Urinary bladder (tissue), 4 donors: Measurements from ENCODE around the gene IPCEF1. TPM values are rescaled to one million over a fixed set of nuclear protein-coding genes. Genes with fewer than 3 reads are reported as not detected.

Experiments used
- DNase-seq: peaks from one replicate; pipeline ENCODE4 v3.0.0-alpha.2; 2015; ENCODE audit errors: extremely low spot score
- H3K27ac ChIP-seq: one replicate; pipeline ENCODE4 v1.5.1; 2013; ENCODE audit warnings: low read depth, mild to moderate bottlenecking, moderate library complexity
- H3K36me3 ChIP-seq: one replicate; pipeline ENCODE4 v1.6.1; 2013; ENCODE audit warnings: mild to moderate bottlenecking, moderate library complexity; ENCODE audit not compliant: insufficient read depth
- H3K4me1 ChIP-seq: one replicate; pipeline ENCODE4 v1.6.1; 2013; ENCODE audit warnings: mild to moderate bottlenecking, moderate library complexity; ENCODE audit not compliant: insufficient read depth
- H3K4me3 ChIP-seq: one replicate; pipeline ENCODE4 v1.5.1; 2013; ENCODE audit warnings: low read depth, low read length
- WGBS: extraction: QIAGEN DNeasy Blood & Tissue Kit; methylation state at CpG from one replicate; pipeline ENCODE4 v1.1.7; 2013; 5-methylcytosine and 5-hydroxymethylcytosine counted together
- polyA plus RNA-seq: library from polyadenylated mRNA; stranded (reverse); fragments of 200-250 nt; gene quantifications from one replicate; pipeline ENCODE4 v1.2.3, GENCODE V29; 2013
- total RNA-seq: library from RNA; depleted of rRNA; stranded (reverse); fragments of >200 nt; gene quantifications from one replicate; pipeline ENCODE4 v1.2.3, GENCODE V29; 2014
- donor health status: healthy with polysubstance abuse.
- donor health status: healthy.

Gene IPCEF1
- total and polyA plus RNA-seq, 2 donors = 1.1 to 3.0 TPM

DNA sequence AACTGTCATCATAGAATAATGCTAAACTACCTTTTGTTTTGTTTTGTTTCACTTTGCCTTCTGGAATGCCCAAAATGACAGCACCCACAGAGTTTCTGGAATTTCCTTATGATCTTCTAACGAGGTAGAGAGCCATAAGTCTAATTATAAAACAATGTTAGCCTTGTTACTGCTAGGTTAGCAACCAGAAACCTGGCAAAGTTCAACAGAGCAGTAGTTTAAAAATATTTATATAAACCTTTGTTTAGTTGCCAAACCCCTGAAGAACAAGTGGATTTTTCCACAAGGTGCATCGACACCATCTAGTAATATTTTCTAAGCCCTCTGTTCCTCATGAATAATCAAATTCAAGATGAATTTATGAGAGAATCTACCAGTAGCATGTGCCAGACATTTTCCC, 27.6 kb upstream of the IPCEF1 start:
- 45% methylated on average over 2 of the region's 2 CpGs for WGBS
- Histone ChIP-seq H3K4me3 (no peak overlapping the region), H3K36me3 (no peaks in the 10 kb centered on the region), H3K27ac (no peak overlapping the region), H3K4me1 (no peaks in the 10 kb centered on the region)
- DNase-seq = no peak

DNA sequence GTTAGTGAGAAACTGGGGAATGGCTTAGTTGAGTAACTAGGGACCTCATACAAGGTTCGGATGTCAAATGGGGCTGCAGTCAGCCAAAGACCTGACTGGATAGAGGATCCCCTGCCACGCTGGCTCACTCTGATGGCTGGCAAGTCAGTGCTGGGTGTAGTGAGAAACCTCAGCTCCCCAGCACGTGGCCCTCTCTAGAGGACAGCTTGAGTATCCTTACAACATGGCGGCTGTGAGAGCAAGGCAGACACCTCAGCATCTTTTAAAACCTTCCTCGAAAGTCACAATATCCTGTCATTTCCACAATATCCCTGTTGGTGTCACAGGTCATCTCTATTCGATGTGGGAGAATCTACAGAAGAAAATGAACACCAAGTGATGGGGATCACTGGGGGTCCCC, 26.7 kb upstream of the IPCEF1 start:
- H3K36me3 ChIP-seq = no peaks in the 10 kb centered on the region
- WGBS = 97% methylated on average over 6 of the region's 6 CpGs
- no peak for DNase-seq
- H3K4me1 ChIP-seq = no peaks in the 10 kb centered on the region
- H3K4me3 ChIP-seq = no peak overlapping the region
- no peak overlapping the region for H3K27ac ChIP-seq

DNA sequence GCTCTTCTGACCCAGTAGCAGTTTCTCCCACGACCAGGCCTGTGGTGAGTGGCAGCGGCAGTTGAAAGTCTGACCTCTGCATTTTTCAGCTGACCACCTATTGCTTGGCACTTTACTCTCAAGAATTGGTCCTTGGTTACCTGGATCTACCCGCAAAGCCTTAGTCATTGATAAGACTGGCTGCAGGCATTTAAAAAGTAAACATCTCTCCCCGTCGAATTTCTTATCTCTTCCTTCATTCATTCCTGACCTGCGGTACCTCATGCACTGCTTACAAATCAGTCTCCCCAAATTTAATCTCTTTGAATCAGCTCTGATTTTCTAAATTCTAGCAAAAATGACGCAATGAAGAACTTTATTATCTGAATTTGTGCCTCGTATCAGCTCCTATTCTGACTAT, 26.1 kb upstream of the IPCEF1 start:
- 70% methylated on average over 8 of the region's 8 CpGs for WGBS

DNA sequence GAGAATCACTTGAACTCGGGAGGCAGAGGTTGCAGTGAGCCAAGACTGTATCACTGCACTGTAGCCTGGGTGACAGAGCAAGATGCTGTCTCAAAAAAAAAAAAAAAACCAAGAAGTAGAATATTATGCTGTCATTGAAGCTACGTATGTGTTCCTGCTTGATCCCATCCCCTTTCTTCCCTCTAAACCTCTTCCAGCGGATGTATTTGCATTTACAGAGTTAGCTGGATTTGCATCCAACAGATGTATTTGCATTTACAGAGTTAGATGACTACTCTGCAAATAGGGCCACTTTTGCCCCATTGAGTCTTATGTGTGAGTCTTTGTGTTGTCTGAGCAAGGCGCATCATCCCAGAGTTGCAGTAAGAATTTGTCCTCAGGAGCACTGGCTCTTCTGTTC, 24.9 kb upstream of the IPCEF1 start:
- H3K4me3 ChIP-seq = no peak overlapping the region
- H3K36me3 ChIP-seq = no peaks in the 10 kb centered on the region
- DNase-seq = no peak
- 94% methylated on average over 4 of the region's 4 CpGs for WGBS
- H3K4me1 ChIP-seq = no peaks in the 10 kb centered on the region
- no peak overlapping the region for H3K27ac ChIP-seq

More for the DNA sequence above, 26.1 kb upstream of the IPCEF1 start:
- no peak for DNase-seq
- no peak overlapping the region for H3K4me3 ChIP-seq
- no peak overlapping the region for H3K27ac ChIP-seq
- H3K4me1 ChIP-seq = no peaks in the 10 kb centered on the region
- no peaks in the 10 kb centered on the region for H3K36me3 ChIP-seq

DNA sequence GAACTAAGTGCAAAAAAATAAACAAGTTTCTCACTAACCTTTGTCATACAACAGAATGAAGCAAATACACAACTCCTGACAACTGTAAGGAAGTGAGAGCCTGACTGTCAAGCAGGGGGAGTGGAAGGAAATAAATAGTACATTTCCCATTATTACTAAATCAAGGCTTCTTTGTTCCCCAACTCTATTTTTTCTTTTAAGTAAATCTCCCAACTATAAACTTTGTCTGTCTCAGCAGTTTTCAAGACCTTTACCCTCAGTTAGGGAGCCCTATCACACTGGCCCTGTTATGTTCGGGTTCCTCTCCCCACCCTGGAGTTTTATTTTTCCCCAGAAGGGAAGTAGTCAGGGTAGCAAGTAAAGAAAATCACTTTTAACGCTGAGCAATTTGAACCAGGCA, 24.1 kb upstream of the IPCEF1 start:
- WGBS = 60% methylated on average over 2 of the region's 2 CpGs
- H3K36me3 ChIP-seq = no peaks in the 10 kb centered on the region
- no peak for DNase-seq
- H3K4me1 ChIP-seq = no peaks in the 10 kb centered on the region
- H3K27ac ChIP-seq = no peak overlapping the region
- H3K4me3 ChIP-seq = no peak overlapping the region

DNA sequence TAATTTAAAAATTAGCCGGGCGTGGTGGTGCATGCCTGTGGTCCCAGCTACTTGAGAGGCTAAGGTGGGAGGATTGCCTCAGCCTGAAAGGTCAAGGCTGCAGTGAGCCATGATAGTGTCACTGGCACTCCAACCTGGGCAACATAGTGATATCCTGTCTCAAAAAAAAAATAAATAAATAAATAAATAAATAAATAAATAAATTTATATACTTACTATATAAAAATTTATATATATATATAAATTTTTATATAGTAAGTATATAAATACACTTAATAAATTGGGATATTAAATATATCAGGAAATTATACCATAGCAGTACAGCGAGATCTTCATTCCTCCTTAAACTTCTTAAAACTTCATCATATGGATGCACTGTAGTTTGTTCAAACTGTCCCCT, 23.0 kb upstream of the IPCEF1 start:
- WGBS = 98% methylated on average over 3 of the region's 3 CpGs
- Histone ChIP-seq H3K27ac (no peak overlapping the region), H3K36me3 (no peaks in the 10 kb centered on the region), H3K4me3 (no peak overlapping the region), H3K4me1 (no peaks in the 10 kb centered on the region)
- DNase-seq = no peak

DNA sequence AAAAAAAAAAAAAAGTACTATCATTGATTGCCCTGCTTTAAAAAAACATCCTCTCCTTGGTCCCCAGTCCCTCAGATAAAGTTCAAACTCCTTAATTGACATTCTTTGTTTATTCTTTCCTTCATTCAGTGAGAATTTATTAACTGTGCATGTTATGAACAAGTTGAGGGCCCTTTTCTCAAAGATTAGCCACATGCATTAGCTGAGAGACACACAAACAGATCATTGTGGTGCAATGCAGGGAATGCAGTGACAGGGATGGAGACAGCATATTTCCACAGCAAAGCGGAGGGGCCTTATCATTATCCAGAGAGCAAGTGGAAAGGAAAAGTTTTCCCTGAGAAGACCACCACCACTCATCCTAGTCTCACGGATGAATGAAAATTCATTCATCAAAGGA, 21.9 kb upstream of the IPCEF1 start:
- Histone ChIP-seq H3K4me1 (no peaks in the 10 kb centered on the region), H3K36me3 (no peaks in the 10 kb centered on the region), H3K4me3 (no peak overlapping the region), H3K27ac (no peak overlapping the region)
- no peak for DNase-seq
- WGBS = 83% methylated on average over 2 of the region's 2 CpGs

DNA sequence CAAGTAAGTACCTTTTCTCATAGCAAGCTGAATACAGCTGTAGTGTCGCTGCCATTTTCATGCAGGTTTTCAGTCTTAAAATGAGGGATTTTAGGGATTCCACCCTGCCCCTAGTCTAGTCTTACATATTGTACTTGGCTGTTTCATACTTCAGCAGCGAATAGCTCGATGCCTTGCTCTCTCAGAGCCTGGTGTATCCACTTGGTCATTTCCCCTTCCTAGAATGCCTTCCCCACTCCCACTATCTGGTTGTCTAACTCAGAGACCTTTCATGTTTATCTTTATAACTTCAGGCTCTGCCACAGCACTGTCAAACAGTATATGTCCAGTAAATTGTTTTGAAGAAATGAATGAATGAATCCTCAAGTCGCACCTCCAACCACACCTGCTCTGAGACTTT, 21.1 kb upstream of the IPCEF1 start:
- no peak for DNase-seq

DNA sequence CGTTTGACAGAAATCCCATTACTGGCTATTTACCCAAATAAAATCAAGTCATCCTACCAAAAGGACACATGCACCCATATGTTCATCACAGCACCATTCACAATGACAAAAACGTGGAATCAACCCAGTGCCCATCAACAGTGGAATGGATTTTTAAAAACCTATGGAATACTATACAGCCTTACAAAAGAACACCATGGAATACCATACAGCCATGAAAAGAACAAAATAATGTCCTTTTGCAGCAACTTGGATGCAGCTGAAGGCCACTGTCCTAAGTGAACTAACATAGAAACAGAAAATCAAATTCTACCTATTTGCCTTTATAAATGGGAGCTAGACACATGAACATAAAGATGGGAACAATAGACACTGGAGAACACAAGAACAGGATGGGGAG, 17.4 kb upstream of the IPCEF1 start:
- H3K4me1 ChIP-seq = no peaks in the 10 kb centered on the region
- H3K4me3 ChIP-seq = no peak overlapping the region
- DNase-seq = no peak
- no peaks in the 10 kb centered on the region for H3K36me3 ChIP-seq
- 92% methylated on average over 2 of the region's 2 CpGs for WGBS
- H3K27ac ChIP-seq = no peak overlapping the region

More for the DNA sequence above, 21.1 kb upstream of the IPCEF1 start:
- Histone ChIP-seq H3K4me3 (no peak overlapping the region), H3K27ac (no peak overlapping the region), H3K36me3 (no peaks in the 10 kb centered on the region), H3K4me1 (no peaks in the 10 kb centered on the region)
- WGBS = 83% methylated on average over 4 of the region's 4 CpGs

DNA sequence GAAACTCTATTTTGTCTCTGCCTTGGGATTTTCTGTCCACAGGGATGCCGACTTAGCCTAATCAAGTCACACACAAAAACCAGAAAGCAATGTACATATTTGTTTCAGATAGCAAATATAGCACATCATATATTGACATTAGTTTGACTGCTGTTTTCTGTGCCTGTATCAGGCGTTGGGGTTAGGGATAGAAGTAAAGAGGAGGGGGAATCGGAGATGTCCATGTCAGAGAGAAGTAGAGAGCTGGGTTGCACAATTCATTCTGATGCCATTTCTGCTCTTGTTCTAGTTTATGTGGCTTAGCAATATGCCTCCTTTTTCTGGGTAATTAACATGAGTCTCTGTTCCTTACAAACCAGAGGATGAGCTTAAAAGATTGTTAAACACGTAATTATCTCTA, 14.7 kb upstream of the IPCEF1 start:
- WGBS = 87% methylated on average over 4 of the region's 4 CpGs
- no peak overlapping the region for H3K27ac ChIP-seq
- DNase-seq = no peak
- no peak overlapping the region for H3K4me3 ChIP-seq
- H3K4me1 ChIP-seq = no peaks in the 10 kb centered on the region
- no peaks in the 10 kb centered on the region for H3K36me3 ChIP-seq

DNA sequence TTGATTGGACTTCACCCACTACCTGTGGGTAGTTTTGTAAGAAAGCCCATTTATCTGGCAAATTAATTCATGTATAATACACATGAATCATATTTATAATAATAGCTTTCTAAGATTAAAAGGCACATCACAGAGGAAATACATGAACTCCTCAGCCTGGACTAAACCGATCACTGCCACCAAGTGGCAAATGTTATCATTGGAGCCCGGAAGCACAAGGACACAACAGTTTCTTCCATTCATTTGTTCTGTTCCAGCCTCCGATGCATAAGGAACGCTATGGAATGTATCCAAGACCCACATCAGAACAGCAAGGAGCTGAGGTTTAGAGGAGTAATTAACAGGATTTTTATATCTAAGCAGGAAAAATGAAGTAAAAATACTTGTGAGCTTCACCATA, 13.9 kb upstream of the IPCEF1 start:
- Histone ChIP-seq H3K4me1 (no peaks in the 10 kb centered on the region), H3K36me3 (no peaks in the 10 kb centered on the region), H3K4me3 (no peak overlapping the region), H3K27ac (no peak overlapping the region)
- 10% methylated on average over 4 of the region's 4 CpGs for WGBS
- no peak for DNase-seq

DNA sequence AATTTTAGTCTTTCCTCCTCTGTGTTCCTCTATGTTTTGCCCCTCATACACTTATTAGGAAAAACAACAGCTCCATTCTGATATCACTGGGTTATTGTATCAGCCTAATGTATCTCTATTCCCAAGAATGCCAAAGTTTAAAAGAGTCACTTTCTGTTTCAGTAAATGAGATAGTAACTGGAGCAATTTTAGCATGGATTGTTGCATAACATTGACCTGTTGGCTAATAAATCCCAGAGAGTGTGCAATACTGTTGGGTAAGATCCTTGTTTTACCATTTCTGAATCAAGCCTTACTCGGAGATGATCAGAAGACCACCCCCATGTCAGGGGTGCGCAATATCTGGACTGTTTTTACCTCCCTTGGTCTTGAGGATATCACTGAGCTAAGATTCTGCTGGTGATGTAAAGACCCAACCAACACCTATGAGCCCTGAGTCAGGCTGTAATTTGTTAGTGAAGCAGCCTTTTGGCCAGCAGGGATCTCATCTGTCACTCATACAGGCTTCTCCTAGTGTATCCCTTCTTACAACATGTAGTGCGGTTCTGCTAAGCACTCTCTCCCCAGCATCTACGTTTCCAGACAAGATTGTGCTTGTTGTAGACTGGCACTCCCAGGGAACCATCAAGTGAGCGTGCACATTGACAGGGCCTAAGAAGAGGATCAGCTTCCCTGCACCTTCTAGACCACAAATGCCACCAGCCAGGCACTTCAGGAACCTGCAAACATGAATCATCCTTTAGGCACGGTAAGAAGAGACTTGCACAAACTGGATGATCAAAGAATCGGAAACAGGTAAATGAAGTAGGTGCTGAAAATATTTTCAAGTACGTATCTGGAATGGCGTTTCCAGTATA, 11.5 kb upstream of the IPCEF1 start:
- H3K4me1 ChIP-seq = no peaks in the 10 kb centered on the region
- WGBS = 80% methylated on average over 9 of the region's 9 CpGs
- DNase-seq = no peak
- H3K27ac ChIP-seq = no peak overlapping the region
- no peaks in the 10 kb centered on the region for H3K36me3 ChIP-seq
- no peak overlapping the region for H3K4me3 ChIP-seq

DNA sequence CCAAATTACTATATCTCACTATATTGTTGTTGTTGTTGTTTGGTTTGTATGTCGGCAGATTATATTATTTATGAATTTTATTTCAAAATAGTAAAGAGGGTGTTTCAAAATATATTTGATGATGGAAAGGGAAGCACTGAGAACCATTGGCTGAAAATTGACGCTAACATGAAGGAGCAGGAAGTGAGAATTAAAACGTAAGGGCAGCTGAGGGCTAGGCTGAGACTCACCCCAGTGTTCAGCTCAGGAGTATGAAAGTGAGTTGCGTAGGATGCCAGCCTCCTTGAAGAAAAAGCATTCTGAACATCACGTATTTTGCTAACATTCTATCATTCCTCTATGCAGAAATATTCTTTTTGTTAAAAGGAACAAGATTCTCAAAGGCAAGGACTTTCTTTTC, 10.7 kb upstream of the IPCEF1 start:
- WGBS = 89% methylated on average over 5 of the region's 5 CpGs
- DNase-seq = no peak
- no peaks in the 10 kb centered on the region for H3K4me1 ChIP-seq
- no peak overlapping the region for H3K4me3 ChIP-seq
- H3K27ac ChIP-seq = no peak overlapping the region
- no peaks in the 10 kb centered on the region for H3K36me3 ChIP-seq

DNA sequence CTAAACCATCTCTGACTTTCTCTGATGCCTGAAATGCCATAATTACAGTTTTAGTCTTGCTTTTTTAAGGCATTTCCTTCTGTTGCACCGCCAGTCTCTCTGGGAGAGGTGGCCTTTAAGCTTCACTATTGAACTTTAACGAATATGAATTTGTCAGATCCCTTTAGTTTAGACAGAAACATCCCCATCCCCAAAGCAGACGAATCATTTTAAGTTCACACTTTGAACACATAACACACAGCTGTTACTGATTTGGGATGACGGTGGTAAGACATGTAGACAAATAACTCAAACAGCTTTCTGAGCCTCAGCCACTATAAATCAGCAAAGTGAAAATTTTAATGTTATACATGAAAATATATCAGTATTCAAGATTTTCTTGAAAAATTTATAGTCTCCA, 7.2 kb upstream of the IPCEF1 start:
- Histone ChIP-seq H3K27ac (no peak overlapping the region), H3K4me1 (no peaks in the 10 kb centered on the region), H3K36me3 (no peaks in the 10 kb centered on the region), H3K4me3 (no peak overlapping the region)
- no peak for DNase-seq
- WGBS = 57% methylated on average over 4 of the region's 4 CpGs

DNA sequence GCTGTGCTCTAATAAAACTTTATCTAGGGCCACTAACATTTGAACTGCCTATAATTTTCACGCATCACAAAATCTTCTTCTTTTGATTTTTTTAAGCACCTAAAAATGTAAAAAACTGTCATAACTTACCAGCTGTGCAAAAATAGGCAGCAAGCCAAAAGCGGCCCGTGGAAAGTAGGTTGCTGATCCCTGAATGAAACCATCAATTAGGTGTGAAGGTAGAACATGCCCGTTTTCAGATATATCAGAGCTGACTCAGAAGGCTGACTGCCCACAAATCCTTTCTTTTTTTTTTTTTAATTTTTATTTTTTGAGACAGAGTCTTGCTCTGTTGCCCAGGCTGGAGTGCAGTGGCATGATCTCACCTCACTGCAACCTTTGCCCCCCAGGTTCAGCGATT, 4.9 kb upstream of the IPCEF1 start:
- no peak for DNase-seq
- Histone ChIP-seq H3K4me1 (no peaks in the 10 kb centered on the region), H3K27ac (no peak overlapping the region), H3K36me3 (no peaks in the 10 kb centered on the region), H3K4me3 (no peak overlapping the region)
- WGBS = 87% methylated on average over 5 of the region's 5 CpGs
